Measurements from ENCODE around the gene NDUFA5. TPM values are rescaled to one million over a fixed set of nuclear protein-coding genes. Genes with fewer than 3 reads are reported as not detected.
"Not testable (repeated sequence)": the region's sequence is repeated elsewhere in the genome, so short reads cannot be mapped to it uniquely, and the experiment has no call there.

NDUFA5 gene
- total RNA-seq, 1 donor from 2014 or later: 52.3 TPM

- intact Hi-C loops (cut with micrococcal nuclease): not testable (repeated sequence)
These were observed 31.1 kb downstream of the NDUFA5 start for GRCh38 chr7:123526533-123526932.

GRCh38 chr7:123522066-123522465 is 35.6 kb downstream of the NDUFA5 start:
- intact Hi-C loops (cut with micrococcal nuclease): no loop called here

GRCh38 chr7:123505221-123505620 is 52.4 kb downstream of the NDUFA5 start:
- intact Hi-C loops (cut with micrococcal nuclease): no loop called here

- intact Hi-C loops (cut with micrococcal nuclease): no loop called here
These were observed 55.4 kb downstream of the NDUFA5 start for GRCh38 chr7:123502201-123502600.

GRCh38 chr7:123500878-123501489 is 56.6 kb downstream of the NDUFA5 start:
- intact Hi-C loops (cut with micrococcal nuclease): no loop called here

- intact Hi-C loops (cut with micrococcal nuclease): no loop called here
These were observed 58.2 kb downstream of the NDUFA5 start for GRCh38 chr7:123499211-123499970.

GRCh38 chr7:123498601-123499000 is 59.0 kb downstream of the NDUFA5 start:
- intact Hi-C loops (cut with micrococcal nuclease): no loop called here

- intact Hi-C loops (cut with micrococcal nuclease): no loop called here
These were observed 59.6 kb downstream of the NDUFA5 start for GRCh38 chr7:123498031-123498430.

- intact Hi-C loops (cut with micrococcal nuclease): loop anchor here (1.0 kb wide), 6 partner anchors 43 to 1362 kb away; partner anchors contain the start of gene NDUFA5
These were observed 63.3 kb downstream of the NDUFA5 start for GRCh38 chr7:123494193-123494796.

GRCh38 chr7:123492485-123492884 is 65.1 kb downstream of the NDUFA5 start:
- intact Hi-C loops (cut with micrococcal nuclease): no loop called here

Other genes with a start within 250 kb of the NDUFA5 start
- 0.10 TPM in 1 of 2 replicates, not detected in the other for gene IQUB, start 23.2 kb downstream of the NDUFA5 start, total RNA-seq
- gene ASB15, start 44.0 kb upstream of the NDUFA5 start, total RNA-seq: not detected in 2 replicates
- gene LMOD2, start 98.0 kb upstream of the NDUFA5 start, total RNA-seq: not detected in 2 replicates
- 8.5 and 9.1 TPM in 2 replicates for gene WASL, start 191.2 kb upstream of the NDUFA5 start, total RNA-seq

All from T-helper 1 cell treated with Interleukin-12 subunit alpha and Interleukin-12 subunit beta and Interleukin-4 antibody, amounts not matched to agents 30 ng/mL and 1 ng/mL, for 36 hours (primary cell).